ENCODE data around the gene BEAN1.

The BEAN1 gene

DNA sequence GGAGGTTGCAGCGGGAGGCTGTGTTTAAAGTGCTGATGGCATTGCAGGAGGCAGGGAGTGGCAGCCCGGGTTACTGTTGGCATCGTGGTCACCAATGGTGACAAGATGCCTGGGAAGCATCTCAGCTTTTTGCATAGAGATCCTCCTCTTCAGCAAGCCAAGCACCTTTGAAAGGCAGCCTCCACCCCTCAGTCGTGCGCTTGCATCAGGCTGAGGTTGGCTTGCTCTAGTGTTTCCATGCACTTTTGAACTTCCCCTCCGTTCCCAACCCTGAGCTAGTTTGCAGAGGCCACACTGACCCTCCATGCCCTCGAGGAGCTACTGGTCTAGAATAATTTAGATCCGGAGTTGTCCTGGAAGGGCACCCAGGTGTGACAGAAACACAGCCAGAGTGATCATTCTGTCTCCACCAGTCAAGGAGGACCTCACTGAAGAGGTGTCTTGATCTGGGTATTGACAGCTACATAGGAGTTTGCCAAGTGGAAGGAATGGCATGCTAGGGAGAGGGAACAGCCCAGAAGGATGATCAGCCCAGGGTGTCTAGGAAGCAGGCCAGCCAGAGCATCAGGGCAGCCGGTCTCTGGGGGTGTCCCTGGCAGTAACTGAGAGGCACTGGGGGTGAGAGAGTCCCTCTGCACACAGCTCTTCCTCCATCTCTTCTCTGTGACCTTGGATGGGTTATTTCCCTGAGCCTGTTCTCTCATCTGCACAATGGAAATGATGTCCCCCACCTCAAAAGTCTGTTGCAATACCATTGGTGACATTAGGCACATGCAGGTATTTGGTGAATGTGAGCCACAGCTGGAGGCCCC lies 7.7 kb downstream of the BEAN1 start:
- TF ChIP-seq, protein P1, sequence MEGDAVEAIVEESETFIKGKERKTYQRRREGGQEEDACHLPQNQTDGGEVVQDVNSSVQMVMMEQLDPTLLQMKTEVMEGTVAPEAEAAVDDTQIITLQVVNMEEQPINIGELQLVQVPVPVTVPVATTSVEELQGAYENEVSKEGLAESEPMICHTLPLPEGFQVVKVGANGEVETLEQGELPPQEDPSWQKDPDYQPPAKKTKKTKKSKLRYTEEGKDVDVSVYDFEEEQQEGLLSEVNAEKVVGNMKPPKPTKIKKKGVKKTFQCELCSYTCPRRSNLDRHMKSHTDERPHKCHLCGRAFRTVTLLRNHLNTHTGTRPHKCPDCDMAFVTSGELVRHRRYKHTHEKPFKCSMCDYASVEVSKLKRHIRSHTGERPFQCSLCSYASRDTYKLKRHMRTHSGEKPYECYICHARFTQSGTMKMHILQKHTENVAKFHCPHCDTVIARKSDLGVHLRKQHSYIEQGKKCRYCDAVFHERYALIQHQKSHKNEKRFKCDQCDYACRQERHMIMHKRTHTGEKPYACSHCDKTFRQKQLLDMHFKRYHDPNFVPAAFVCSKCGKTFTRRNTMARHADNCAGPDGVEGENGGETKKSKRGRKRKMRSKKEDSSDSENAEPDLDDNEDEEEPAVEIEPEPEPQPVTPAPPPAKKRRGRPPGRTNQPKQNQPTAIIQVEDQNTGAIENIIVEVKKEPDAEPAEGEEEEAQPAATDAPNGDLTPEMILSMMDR (conservative IDR thresholded peaks at IDR 0.05; ENCODE audit: low read depth, low read length): no peak
- no peak for DNase-seq (ENCODE audit: low read depth)
- H3K4me3 ChIP-seq (ENCODE audit: low read depth, low read length): no peak overlapping the region

GRCh38 chr16:66435896-66436295 lies 8.8 kb downstream of the BEAN1 start:
- TF ChIP-seq, protein P1 (conservative IDR thresholded peaks at IDR 0.05; ENCODE audit: low read depth, low read length): no peak
- no peak for DNase-seq (ENCODE audit: low read depth)
- no peak overlapping the region for H3K4me3 ChIP-seq (ENCODE audit: low read depth, low read length)

GRCh38 chr16:66437391-66437945 lies 10.4 kb downstream of the BEAN1 start:
- TF ChIP-seq, protein P1 (conservative IDR thresholded peaks at IDR 0.05; ENCODE audit: low read depth, low read length): no peak
- DNase-seq (ENCODE audit: low read depth): no peak
- H3K4me3 ChIP-seq (ENCODE audit: low read depth, low read length): no peak overlapping the region

- H3K4me3 ChIP-seq (ENCODE audit: low read depth, low read length): no peak overlapping the region
- DNase-seq (ENCODE audit: low read depth): no peak
- TF ChIP-seq, protein P1 (conservative IDR thresholded peaks at IDR 0.05; ENCODE audit: low read depth, low read length): no peak
Measured at GRCh38 chr16:66438536-66438935, 11.4 kb downstream of the BEAN1 start.

DNA sequence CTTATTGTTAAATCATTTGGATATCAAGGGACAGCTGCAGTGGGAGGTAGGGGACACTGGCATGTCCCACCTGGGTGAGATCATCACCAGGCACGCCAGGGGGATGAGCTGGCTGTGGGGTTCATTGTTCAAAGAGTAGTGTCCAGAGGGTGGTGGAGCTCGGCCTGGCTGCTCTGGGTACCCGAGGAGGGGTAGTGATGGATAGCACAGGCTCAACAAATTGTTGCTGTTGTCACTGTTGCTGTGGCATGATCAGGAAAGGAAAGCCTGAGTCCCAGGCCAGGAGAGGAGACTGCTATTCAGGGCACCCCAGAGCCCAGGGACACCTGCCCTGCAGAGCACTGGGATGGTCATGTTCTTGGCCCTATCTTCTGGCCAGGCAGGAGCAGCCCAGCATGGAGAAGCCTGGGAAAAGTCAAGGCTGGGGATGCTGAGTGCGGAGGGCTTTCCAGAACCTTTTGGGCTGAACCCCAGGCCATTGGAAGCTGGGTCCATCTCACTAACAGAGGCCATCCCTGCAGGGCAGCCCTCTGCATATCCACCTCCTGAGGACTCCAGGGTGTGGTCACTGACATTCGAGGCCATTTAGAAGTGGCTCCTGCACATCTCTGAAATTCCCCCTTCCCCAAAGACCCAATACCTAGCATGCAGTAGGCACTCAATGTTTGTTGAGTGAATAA lies 12.1 kb downstream of the BEAN1 start:
- no peak overlapping the region for H3K4me3 ChIP-seq (ENCODE audit: low read depth, low read length)
- no peak for DNase-seq (ENCODE audit: low read depth)
- TF ChIP-seq, protein P1 (conservative IDR thresholded peaks at IDR 0.05; ENCODE audit: low read depth, low read length): no peak

DNA sequence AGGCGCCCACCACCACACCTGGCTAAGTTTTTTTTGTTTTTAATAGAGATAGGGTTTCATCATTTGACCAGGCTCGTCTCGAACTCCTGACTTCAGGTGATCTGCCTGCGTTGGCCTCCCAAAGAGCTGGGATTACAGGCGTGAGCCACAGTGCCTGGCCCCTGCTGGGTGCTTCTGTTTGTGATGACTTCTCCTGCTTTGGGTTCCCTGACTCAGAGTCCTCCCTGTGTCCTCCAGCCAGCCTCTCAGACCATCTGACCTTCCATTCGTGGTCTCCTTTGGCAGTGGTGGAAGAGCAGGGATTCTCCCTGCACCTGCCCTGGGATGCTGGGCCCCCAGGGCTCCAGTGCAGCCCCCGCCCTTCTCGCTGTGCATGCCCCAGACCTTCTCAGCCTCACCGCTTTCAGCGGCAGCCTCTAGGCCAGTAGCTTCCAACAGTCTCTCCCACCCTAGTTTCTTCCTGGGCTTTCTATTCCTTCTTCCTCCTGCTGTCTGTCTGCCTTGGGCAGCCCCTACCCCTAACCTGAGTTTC lies 13.2 kb downstream of the BEAN1 start:
- no peak for DNase-seq (ENCODE audit: low read depth)
- no peak overlapping the region for H3K4me3 ChIP-seq (ENCODE audit: low read depth, low read length)
- TF ChIP-seq, protein P1 (conservative IDR thresholded peaks at IDR 0.05; ENCODE audit: low read depth, low read length): no peak
